Measurements from ENCODE around the gene MCF2L2. TPM values are rescaled to one million over a fixed set of nuclear protein-coding genes. Genes with fewer than 3 reads are reported as not detected.

The MCF2L2 gene
- total RNA-seq, 1 experiment from 2014 or later, result 3.9 TPM

GRCh38 chr3:183265157-183265642, 163.2 kb downstream of the MCF2L2 start:
- intact Hi-C loops (cut with micrococcal nuclease; ENCODE audit: unreplicated experiment), result no loop called here
- TF ChIP-seq CTCF (IDR thresholded peaks at IDR 0.05; ENCODE audit: insufficient read depth in 1 of 2, low read depth in 1 of 2, low read length in 1 of 2, severe bottlenecking in 1 of 2, unreplicated experiment in 1 of 2), result no peak
- H3K27me3 Mint-ChIP-seq (ENCODE audit: insufficient read depth, unreplicated experiment), result no peaks in the 10 kb centered on the region
- H3K36me3 ChIP-seq (ENCODE audit: control insufficient read depth, insufficient read depth, low read length), result no peaks in the 10 kb centered on the region; the same call in none of the 2 replicates
- H3K4me3 ChIP-seq (ENCODE audit: low read depth, low read length), result no peak overlapping the region
- POLR2A ChIA-PET, result no interaction called here
- BruUV-seq (replicated peaks), result no TSS peak
- no peak for DNase-seq
- no peaks in the 10 kb centered on the region for H3K9me3 ChIP-seq
- H3K27me3 ChIP-seq (replicated peaks; ENCODE audit: control insufficient read depth, insufficient read depth, low read length), result no peaks in the 10 kb centered on the region
- CTCF ChIA-PET, result no interaction called here
- no peaks in the 10 kb centered on the region for H3K9me3 Mint-ChIP-seq (ENCODE audit: unreplicated experiment)
- peaks cover 38% of the 10 kb centered on the region for H3K4me1 ChIP-seq
- H3K4me3 Mint-ChIP-seq (ENCODE audit: unreplicated experiment), result no peak overlapping the region
- H3K4me1 Mint-ChIP-seq (ENCODE audit: low read depth, unreplicated experiment), result peaks cover 15% of the 10 kb centered on the region
- no peak overlapping the region for H3K27ac Mint-ChIP-seq (ENCODE audit: unreplicated experiment)
- no peaks in the 10 kb centered on the region for H3K36me3 Mint-ChIP-seq (ENCODE audit: insufficient read depth, unreplicated experiment)

DNA sequence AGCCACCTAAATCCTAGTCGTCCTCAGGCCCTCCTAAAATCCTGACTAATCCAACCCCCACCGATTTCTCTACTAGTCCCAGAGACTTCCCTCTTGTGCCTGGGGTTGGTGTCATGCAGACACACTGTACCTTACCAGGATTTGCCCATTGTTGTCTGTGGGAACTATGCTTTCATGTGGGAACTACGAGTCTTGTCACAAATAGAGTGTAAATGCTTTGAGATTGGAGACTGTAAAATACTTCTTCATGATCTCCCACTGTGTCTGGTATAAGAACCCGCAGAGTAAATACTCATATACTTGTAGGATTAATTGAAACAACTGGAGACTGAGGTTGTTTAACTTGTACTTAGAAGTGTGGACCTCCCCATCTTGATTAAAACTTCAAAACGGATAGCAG, 164.2 kb downstream of the MCF2L2 start:
- no peak overlapping the region for H3K27ac Mint-ChIP-seq (ENCODE audit: unreplicated experiment)
- Histone ChIP-seq H3K27me3 (replicated peaks; ENCODE audit: control insufficient read depth, insufficient read depth, low read length) (no peaks in the 10 kb centered on the region), H3K9me3 (no peaks in the 10 kb centered on the region), H3K4me1 (peaks cover 38% of the 10 kb centered on the region), H3K4me3 (ENCODE audit: low read depth, low read length) (no peak overlapping the region), H3K36me3 (ENCODE audit: control insufficient read depth, insufficient read depth, low read length) (no peaks in the 10 kb centered on the region; the same call in none of the 2 replicates)
- intact Hi-C loops (cut with micrococcal nuclease; ENCODE audit: unreplicated experiment), result no loop called here
- no peak overlapping the region for H3K4me3 Mint-ChIP-seq (ENCODE audit: unreplicated experiment)
- no peak for TF ChIP-seq CTCF (IDR thresholded peaks at IDR 0.05; ENCODE audit: insufficient read depth in 1 of 2, low read depth in 1 of 2, low read length in 1 of 2, severe bottlenecking in 1 of 2, unreplicated experiment in 1 of 2)
- H3K9me3 Mint-ChIP-seq (ENCODE audit: unreplicated experiment), result no peaks in the 10 kb centered on the region
- no peaks in the 10 kb centered on the region for H3K27me3 Mint-ChIP-seq (ENCODE audit: insufficient read depth, unreplicated experiment)
- no TSS peak for BruUV-seq (replicated peaks)
- no peak for DNase-seq
- H3K4me1 Mint-ChIP-seq (ENCODE audit: low read depth, unreplicated experiment), result peaks cover 10% of the 10 kb centered on the region
- no peaks in the 10 kb centered on the region for H3K36me3 Mint-ChIP-seq (ENCODE audit: insufficient read depth, unreplicated experiment)
- POLR2A ChIA-PET, result no interaction called here
- CTCF ChIA-PET, result no interaction called here

DNA sequence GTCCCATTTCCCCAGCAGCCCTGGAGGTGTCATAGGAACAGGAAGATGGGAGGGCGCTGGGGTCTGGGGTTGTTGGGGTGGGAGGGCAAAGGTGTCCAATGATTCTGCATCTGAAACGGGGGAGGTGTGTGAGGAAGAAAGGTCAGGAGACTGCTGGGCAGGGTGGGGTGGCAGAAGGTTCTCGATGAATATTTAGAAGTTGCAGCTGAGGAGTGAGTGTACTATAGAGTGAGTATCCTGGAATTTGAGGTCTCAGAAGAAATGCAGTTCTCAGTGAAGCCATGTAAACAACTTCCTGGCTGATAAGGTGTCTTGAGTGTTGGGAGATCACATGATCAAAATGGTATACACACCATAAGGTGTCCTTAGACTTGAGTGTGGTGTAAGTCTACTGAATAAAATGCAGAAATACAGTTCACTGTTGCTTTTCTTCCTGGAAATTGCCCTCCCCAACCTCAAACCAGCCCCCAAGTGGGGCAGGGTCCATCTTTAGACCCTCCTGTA, 165.5 kb downstream of the MCF2L2 start:
- no peaks in the 10 kb centered on the region for H3K27me3 Mint-ChIP-seq (ENCODE audit: insufficient read depth, unreplicated experiment)
- POLR2A ChIA-PET, result no interaction called here
- H3K27ac Mint-ChIP-seq (ENCODE audit: unreplicated experiment), result no peak overlapping the region
- no peaks in the 10 kb centered on the region for H3K9me3 Mint-ChIP-seq (ENCODE audit: unreplicated experiment)
- BruUV-seq (replicated peaks), result no TSS peak
- H3K4me3 Mint-ChIP-seq (ENCODE audit: unreplicated experiment), result no peak overlapping the region
- Histone ChIP-seq H3K27me3 (replicated peaks; ENCODE audit: control insufficient read depth, insufficient read depth, low read length) (no peaks in the 10 kb centered on the region), H3K9me3 (no peaks in the 10 kb centered on the region), H3K4me3 (ENCODE audit: low read depth, low read length) (no peak overlapping the region), H3K4me1 (peaks cover 29% of the 10 kb centered on the region), H3K36me3 (ENCODE audit: control insufficient read depth, insufficient read depth, low read length) (no peaks in the 10 kb centered on the region; the same call in none of the 2 replicates)
- TF ChIP-seq CTCF (IDR thresholded peaks at IDR 0.05; ENCODE audit: insufficient read depth in 1 of 2, low read depth in 1 of 2, low read length in 1 of 2, severe bottlenecking in 1 of 2, unreplicated experiment in 1 of 2), result no peak
- CTCF ChIA-PET, result no interaction called here
- H3K4me1 Mint-ChIP-seq (ENCODE audit: low read depth, unreplicated experiment), result peaks cover 4% of the 10 kb centered on the region
- intact Hi-C loops (cut with micrococcal nuclease; ENCODE audit: unreplicated experiment), result no loop called here
- H3K36me3 Mint-ChIP-seq (ENCODE audit: insufficient read depth, unreplicated experiment), result no peaks in the 10 kb centered on the region
- DNase-seq, result no peak

Measured in Caco-2 (cell line).